Transverse colon (tissue), 4 donors: ENCODE measurements around the gene C12orf60. TPM values are rescaled to one million over a fixed set of nuclear protein-coding genes. Genes with fewer than 3 reads are reported as not detected.
A peak's percentile ranks its signal among the peaks of the same experiment; 100 is the strongest.

ENCODE experiments used
- DNase-seq: peaks from one replicate; pipeline ENCODE4 v3.0.0-alpha.2; 2019
- H3K27ac ChIP-seq, 4 donors: fragments of 200-600 bp; sonication (generic); 2 replicates each; pipeline ENCODE4 v1.5.1; 2016 to 2018; ENCODE audit warnings: inconsistent platforms in 4 of 4
- H3K27me3 ChIP-seq: fragments of 200-600 bp; sonication (generic); 2 replicates; pipeline ENCODE4 v1.5.1; 2017; ENCODE audit warnings: inconsistent platforms
- H3K36me3 ChIP-seq, 4 donors: fragments of 200-600 bp; sonication (generic); 2 replicates each; pipeline ENCODE4 v1.5.1; 2017 to 2019; ENCODE audit warnings: inconsistent platforms in 4 of 4
- H3K4me1 ChIP-seq, 4 donors: fragments of 200-600 bp; sonication (generic); 2 replicates each; pipeline ENCODE4 v1.5.1; 2017 to 2020; ENCODE audit warnings: inconsistent platforms in 4 of 4
- H3K4me3 ChIP-seq, 4 donors: fragments of 200-600 bp; sonication (generic); 1 replicate in 1 of 4; 2 replicates in 3 of 4; pipeline versions ENCODE4 v1.5.1 to v1.6.1; 2017 to 2019; ENCODE audit warnings: inconsistent platforms in 4 of 4
- H3K9me3 ChIP-seq, 2 donors: fragments of 200-600 bp; sonication (generic); 2 replicates each; pipeline ENCODE4 v1.5.1; 2017 to 2019; ENCODE audit warnings: inconsistent platforms in 2 of 2
- EP300 ChIP-seq: sonication (generic); formaldehyde crosslinking; IDR thresholded peaks from one replicate; pipeline ENCODE4 v1.6.1; 2017; ENCODE audit warnings: antibody characterized with exemption, low read depth
- POLR2A ChIP-seq: fragments of 450-650 bp; IDR thresholded peaks from one replicate; pipeline ENCODE4 v1.6.1; 2016; ENCODE audit warnings: antibody characterized with exemption, mild to moderate bottlenecking, moderate library complexity
- POLR2AphosphoS5 ChIP-seq, 3 donors: sonication (generic); formaldehyde crosslinking; IDR thresholded peaks; one replicate each; pipeline ENCODE4 v1.6.1; 2016; ENCODE audit warnings: antibody characterized with exemption in 3 of 3
- WGBS, 2 donors: methylation state at CpG; one replicate each; pipeline ENCODE4 v1.1.5; 2018; ENCODE audit warnings: low coverage in 1 of 2; 5-methylcytosine and 5-hydroxymethylcytosine counted together
- in situ Hi-C, 4 donors: fragments of 200-750 bp; cut with MboI; loops; one replicate each; pipeline versions ENCODE4 v1.15.0 to v1.15.1; 2017; ENCODE audit warnings: low sequenced_read_pairs in 3 of 4, low pct_ligation_motif_present in 1 of 4, low pct_unique_long_range_greater_than_20kb in 1 of 4
- intact Hi-C: fragments of 100-400 bp; cut with DNase I; formaldehyde crosslinking; loops from one replicate; pipeline ENCODE4 v1.15.1; 2023; ENCODE audit warnings: low total_unique reads
- total RNA-seq, 4 donors: library from RNA; depleted of rRNA; stranded (reverse); fragments of >200 nt; gene quantifications; one replicate each; pipeline ENCODE4 v1.1.0, GENCODE V29; 2016
- TF ChIP-seq, protein P1 (sequence below), 5 experiments: fragments of 200-600 bp in 3 of 5; fragments of 450-650 bp in 2 of 5; sonication (generic) in 3 of 5; IDR thresholded peaks; 1 replicate in 2 of 5; 2 replicates in 3 of 5; pipeline ENCODE4 v1.5.1; 2016 to 2017; ENCODE audit warnings: antibody characterized with exemption in 5 of 5, inconsistent platforms in 3 of 5, mild to moderate bottlenecking in 2 of 5, moderate library complexity in 1 of 5

The C12orf60 gene
- total RNA-seq, 4 donors from 2014 or later, result 0.55 to 0.95 TPM; not detected in 2

DNA sequence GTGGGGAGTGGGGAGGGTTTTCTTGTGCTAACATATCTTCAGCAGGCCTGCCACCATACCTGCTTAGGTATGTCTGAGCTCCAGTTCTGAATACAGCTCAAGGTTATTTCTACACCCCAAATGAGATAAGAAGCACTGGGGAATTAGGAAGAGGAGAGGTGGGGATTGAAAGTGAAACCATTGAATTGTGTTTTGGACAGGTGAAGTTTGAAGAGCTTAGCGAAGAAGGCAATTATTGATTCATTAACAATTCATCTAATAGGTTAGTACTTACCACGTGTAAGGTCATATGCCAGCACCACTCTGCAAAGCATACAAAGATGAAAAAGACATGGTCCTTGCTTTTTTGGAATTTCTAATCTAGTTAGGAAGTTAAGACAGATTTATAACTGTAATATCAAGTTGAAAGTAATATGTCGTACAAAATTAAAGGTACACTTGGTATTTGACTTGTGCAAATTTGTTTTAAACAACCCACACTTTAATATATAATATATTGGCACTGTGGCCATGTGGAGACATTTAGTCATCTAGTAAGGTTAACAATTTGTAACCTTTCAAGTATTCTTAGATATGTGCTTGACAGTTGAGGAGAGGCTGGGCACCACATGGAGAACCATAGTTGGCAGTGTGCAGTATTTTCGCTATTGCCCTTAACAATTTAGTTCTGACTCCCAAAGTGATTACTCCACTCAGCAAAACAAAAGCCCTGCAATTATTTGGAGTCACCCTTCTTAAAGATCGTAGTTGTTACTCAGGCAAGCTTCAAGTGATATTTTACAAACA is 6.9 kb downstream of the C12orf60 start:
- intact Hi-C loops, result no loop called here
- TF ChIP-seq EP300 (no peak), POLR2A (no peak), POLR2AphosphoS5 (IDR thresholded peaks at IDR 0.05) (no peak)
- TF ChIP-seq, protein P1, sequence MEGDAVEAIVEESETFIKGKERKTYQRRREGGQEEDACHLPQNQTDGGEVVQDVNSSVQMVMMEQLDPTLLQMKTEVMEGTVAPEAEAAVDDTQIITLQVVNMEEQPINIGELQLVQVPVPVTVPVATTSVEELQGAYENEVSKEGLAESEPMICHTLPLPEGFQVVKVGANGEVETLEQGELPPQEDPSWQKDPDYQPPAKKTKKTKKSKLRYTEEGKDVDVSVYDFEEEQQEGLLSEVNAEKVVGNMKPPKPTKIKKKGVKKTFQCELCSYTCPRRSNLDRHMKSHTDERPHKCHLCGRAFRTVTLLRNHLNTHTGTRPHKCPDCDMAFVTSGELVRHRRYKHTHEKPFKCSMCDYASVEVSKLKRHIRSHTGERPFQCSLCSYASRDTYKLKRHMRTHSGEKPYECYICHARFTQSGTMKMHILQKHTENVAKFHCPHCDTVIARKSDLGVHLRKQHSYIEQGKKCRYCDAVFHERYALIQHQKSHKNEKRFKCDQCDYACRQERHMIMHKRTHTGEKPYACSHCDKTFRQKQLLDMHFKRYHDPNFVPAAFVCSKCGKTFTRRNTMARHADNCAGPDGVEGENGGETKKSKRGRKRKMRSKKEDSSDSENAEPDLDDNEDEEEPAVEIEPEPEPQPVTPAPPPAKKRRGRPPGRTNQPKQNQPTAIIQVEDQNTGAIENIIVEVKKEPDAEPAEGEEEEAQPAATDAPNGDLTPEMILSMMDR (IDR thresholded peaks at IDR 0.05), result no peak
- H3K27me3 ChIP-seq, result no peaks in the 10 kb centered on the region
- H3K36me3 ChIP-seq, result no peaks in the 10 kb centered on the region
- no peak overlapping the region for H3K4me3 ChIP-seq
- no peak overlapping the region for H3K27ac ChIP-seq
- 82 to 89% methylated on average over 5 of the region's 5 CpGs for WGBS, 2 donors
- no peak for DNase-seq
- no peaks in the 10 kb centered on the region for H3K4me1 ChIP-seq
- in situ Hi-C loops, result no loop called here
- no peaks in the 10 kb centered on the region for H3K9me3 ChIP-seq

DNA sequence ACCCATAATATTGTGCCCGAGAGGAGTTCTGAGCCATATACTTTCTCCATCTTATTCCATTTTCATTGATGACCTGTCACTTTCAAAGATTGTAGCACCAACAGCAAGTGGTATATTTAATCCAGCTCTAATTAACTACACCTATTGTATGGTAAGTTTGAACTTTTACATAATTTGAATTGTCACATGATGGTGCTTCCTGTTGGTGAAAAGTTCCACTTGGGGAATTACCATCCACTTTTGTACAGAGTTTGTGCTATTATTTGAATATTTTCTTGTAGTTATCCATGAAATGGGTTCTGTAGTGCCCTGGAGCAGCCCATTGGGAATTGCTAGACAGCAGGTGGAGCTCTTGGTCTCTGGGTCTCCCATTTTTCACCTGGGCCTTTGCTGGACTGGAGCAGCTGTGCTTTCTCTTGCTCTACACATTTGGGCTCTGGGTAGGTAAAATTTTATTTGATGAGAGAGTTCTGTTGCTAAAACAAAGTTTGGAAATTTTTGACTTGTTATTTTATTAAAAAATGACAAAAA is 7.5 kb downstream of the C12orf60 start:
- WGBS, 2 donors, result 100% methylated on average over 1 of the region's 1 CpG
- H3K4me3 ChIP-seq, result no peak overlapping the region
- DNase-seq, result peak; percentile 8
- H3K27me3 ChIP-seq, result no peaks in the 10 kb centered on the region
- TF ChIP-seq EP300, result no peak
- TF ChIP-seq, protein P1 (IDR thresholded peaks at IDR 0.05), result peak in 3 of 5 experiments; percentile 7 to 32 (median 25)
- intact Hi-C loops, result no loop called here
- H3K27ac ChIP-seq, result no peak overlapping the region
- H3K4me1 ChIP-seq, result no peaks in the 10 kb centered on the region
- no peaks in the 10 kb centered on the region for H3K36me3 ChIP-seq
- no peaks in the 10 kb centered on the region for H3K9me3 ChIP-seq
- in situ Hi-C loops, result no loop called here

DNA sequence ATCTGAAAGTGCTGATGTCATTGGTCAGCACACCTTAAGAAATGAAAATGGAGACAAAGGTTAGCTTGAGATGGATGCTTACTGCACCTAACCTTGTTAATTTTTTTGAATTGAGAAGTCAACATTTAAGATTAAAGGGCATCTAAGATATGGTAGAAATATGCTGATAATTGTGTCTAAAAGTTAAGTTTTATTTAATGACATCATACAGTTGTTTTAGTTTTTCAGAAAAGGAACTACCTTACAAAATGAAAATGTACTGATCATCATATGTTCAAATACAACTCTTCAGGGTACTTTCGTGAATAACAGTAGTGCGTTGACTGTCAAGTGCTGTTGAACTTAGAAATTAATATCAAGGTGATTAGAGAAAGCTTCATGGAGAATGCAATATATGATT is 8.0 kb downstream of the C12orf60 start:
- Histone ChIP-seq H3K9me3 (no peaks in the 10 kb centered on the region), H3K27ac (no peak overlapping the region), H3K4me3 (no peak overlapping the region), H3K27me3 (no peaks in the 10 kb centered on the region), H3K4me1 (no peaks in the 10 kb centered on the region), H3K36me3 (no peaks in the 10 kb centered on the region)
- intact Hi-C loops (no loop called here), in situ Hi-C loops (no loop called here)
- no peak for DNase-seq
- TF ChIP-seq POLR2A (no peak), POLR2AphosphoS5 (IDR thresholded peaks at IDR 0.05) (no peak), EP300 (no peak)
- TF ChIP-seq, protein P1 (IDR thresholded peaks at IDR 0.05), result no peak
- WGBS, 2 donors, result 94 to 97% methylated on average over 2 of the region's 2 CpGs

DNA sequence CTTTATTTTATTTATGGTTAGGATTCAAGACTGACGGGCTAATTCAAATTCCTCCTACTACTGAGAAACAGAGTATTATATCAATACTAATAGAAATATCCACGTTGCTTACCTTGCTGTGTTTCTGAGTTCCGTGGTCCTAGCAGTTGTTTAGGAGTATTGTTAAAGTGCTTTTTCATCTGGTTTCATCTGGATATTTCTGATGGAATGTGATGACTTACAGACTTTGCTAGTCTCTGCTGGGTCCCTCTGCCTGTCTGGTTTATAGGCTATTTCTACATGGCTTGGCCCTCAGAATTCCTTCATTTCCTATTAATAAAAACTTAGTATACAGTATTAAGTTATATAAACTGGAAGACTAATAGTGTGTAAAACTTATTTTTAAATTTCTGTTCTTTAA is 10.5 kb downstream of the C12orf60 start, which contains the start of gene SMCO3:
TSS of gene SMCO3 (minus strand) at position 169 of the 400 bp plus-strand sequence. CDS start 7,502 bp downstream, outside the sequence.
- H3K4me1 ChIP-seq, result no peaks in the 10 kb centered on the region
- 71 to 79% methylated on average over 3 of the region's 3 CpGs for WGBS, 2 donors
- in situ Hi-C loops (no loop called here), intact Hi-C loops (no loop called here)
- no peak within 1 kb of the TSS for H3K27ac ChIP-seq
- no peak for DNase-seq
- H3K4me3 ChIP-seq, result no peak within 1 kb of the TSS
- H3K9me3 ChIP-seq, result no peaks in the 10 kb centered on the region
- TF ChIP-seq EP300, result no peak
- TF ChIP-seq, protein P1 (IDR thresholded peaks at IDR 0.05), result no peak
- TF ChIP-seq POLR2AphosphoS5 (IDR thresholded peaks at IDR 0.05), result no peak
- no peak for TF ChIP-seq POLR2A
- no peaks in the 10 kb centered on the region for H3K36me3 ChIP-seq
- no peaks in the 10 kb centered on the region for H3K27me3 ChIP-seq
